ENCODE results near the gene PITX3. TPM values are rescaled to one million over a fixed set of nuclear protein-coding genes. Genes with fewer than 3 reads are reported as not detected.

PITX3 gene
- total and polyA plus RNA-seq, 2 donors (not counting 3 experiments of a cell fraction or from before 2014, with no cell fraction given), result not detected

GRCh38 chr10:102227050-102227449 lies 14.3 kb downstream of the PITX3 start:
- Histone ChIP-seq H3K9ac (replicated peaks; ENCODE audit: extremely low read depth, insufficient read depth, low read length) (no peak overlapping the region), H3K27me3 (ENCODE audit: control insufficient read depth in 2 of 2, insufficient read depth in 2 of 2, low read length in 2 of 2) (peaks cover 46 to 63% of the 10 kb centered on the region in 2 experiments), H3K9me3 (replicated peaks; ENCODE audit: control insufficient read depth, insufficient read depth, low read length) (no peaks in the 10 kb centered on the region), H3K4me1 (ENCODE audit: control insufficient read depth, extremely low read depth, insufficient read depth, low read length) (peaks cover 12% of the 10 kb centered on the region), H2AFZ (ENCODE audit: low read depth, low read length) (no peak overlapping the region), H4K20me1 (replicated peaks; ENCODE audit: control insufficient read depth, extremely low read depth, insufficient read depth, low read length) (no peaks in the 10 kb centered on the region), H3K9me1 (replicated peaks; ENCODE audit: control insufficient read depth, extremely low read depth, insufficient read depth, low read length) (no peaks in the 10 kb centered on the region), H3K4me3 (replicated peaks in 1 of 3; ENCODE audit: insufficient read depth in 1 of 3, low read depth in 1 of 3, low read length in 3 of 3) (no peak overlapping the region), H3K79me2 (ENCODE audit: control insufficient read depth, insufficient read depth, low read length) (no peaks in the 10 kb centered on the region), H3K4me2 (ENCODE audit: insufficient read depth, low read length) (no peak overlapping the region), H3K27ac (ENCODE audit: insufficient read depth, low read depth, low read length) (no peak overlapping the region), H3K36me3 (ENCODE audit: control insufficient read depth in 2 of 2, extremely low read depth in 1 of 2, insufficient read depth in 2 of 2, low read length in 2 of 2) (no peaks in the 10 kb centered on the region)
- CTCF ChIA-PET, result interaction anchor here (1.0 to 17.3 kb wide), 4 partner anchors 14 to 173 kb away, joined by 4 to 1402 read pairs (median 22); partner anchors contain the start of gene PITX3
- DNase-seq (ENCODE audit: low read depth, low spot score), result no peak
- POLR2A ChIA-PET, result interaction anchor here (1.6 kb wide), 1 partner anchor 169 kb away, joined by 3 read pairs; the partner anchor contains the start of gene NFKB2
- no TSS peak for BruUV-seq (replicated peaks)
- TF ChIP-seq POLR2AphosphoS5 (IDR thresholded peaks at IDR 0.05; ENCODE audit: insufficient read depth, low read depth, low read length) (no peak), EZH2 (IDR thresholded peaks at IDR 0.05; ENCODE audit: borderline replicate concordance, low read depth, low read length, severe bottlenecking) (no peak), JUN (IDR thresholded peaks at IDR 0.05; ENCODE audit: borderline replicate concordance, insufficient read depth, insufficient read length, low read depth) (no peak), FOS (IDR thresholded peaks at IDR 0.05; ENCODE audit: borderline replicate concordance, insufficient read depth, low read length) (no peak)
- TF ChIP-seq, protein P1, sequence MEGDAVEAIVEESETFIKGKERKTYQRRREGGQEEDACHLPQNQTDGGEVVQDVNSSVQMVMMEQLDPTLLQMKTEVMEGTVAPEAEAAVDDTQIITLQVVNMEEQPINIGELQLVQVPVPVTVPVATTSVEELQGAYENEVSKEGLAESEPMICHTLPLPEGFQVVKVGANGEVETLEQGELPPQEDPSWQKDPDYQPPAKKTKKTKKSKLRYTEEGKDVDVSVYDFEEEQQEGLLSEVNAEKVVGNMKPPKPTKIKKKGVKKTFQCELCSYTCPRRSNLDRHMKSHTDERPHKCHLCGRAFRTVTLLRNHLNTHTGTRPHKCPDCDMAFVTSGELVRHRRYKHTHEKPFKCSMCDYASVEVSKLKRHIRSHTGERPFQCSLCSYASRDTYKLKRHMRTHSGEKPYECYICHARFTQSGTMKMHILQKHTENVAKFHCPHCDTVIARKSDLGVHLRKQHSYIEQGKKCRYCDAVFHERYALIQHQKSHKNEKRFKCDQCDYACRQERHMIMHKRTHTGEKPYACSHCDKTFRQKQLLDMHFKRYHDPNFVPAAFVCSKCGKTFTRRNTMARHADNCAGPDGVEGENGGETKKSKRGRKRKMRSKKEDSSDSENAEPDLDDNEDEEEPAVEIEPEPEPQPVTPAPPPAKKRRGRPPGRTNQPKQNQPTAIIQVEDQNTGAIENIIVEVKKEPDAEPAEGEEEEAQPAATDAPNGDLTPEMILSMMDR (IDR thresholded peaks at IDR 0.05; ENCODE audit: extremely low read depth in 1 of 2, insufficient read depth in 1 of 2, low read depth in 1 of 2, low read length in 2 of 2), result no peak
- no peak for FAIRE-seq
- dilution Hi-C loops (cut with MboI; ENCODE audit: extremely low pct_ligation_motif_present, low sequenced_read_pairs) (loop anchor here (25.0 kb wide), 1 partner anchor 135 kb away; no protein-coding TSS in a partner anchor), intact Hi-C loops (cut with micrococcal nuclease) (no loop called here)
